ENCODE data around the gene ELAC2.

Gene ELAC2

GRCh38 chr17:13003454-13003851, 14.4 kb downstream of the ELAC2 start:
- no peak for TF ChIP-seq SUZ12 (IDR thresholded peaks at IDR 0.05; ENCODE audit: extremely low read depth, insufficient read depth, insufficient read length)
- TF ChIP-seq ZNF274 (IDR thresholded peaks at IDR 0.05; ENCODE audit: low read depth, low read length) = no peak
- TF ChIP-seq YY1 (IDR thresholded peaks at IDR 0.05; ENCODE audit: insufficient read depth, insufficient read length) = no peak
- no peak for DNase-seq (ENCODE audit: low read depth, low spot score)
- H3K9me3 ChIP-seq (ENCODE audit: insufficient read depth, low read length) = no peaks in the 10 kb centered on the region
- H3K4me1 ChIP-seq (ENCODE audit: insufficient read depth, insufficient read length) = peaks cover 3% of the 10 kb centered on the region
- H3K36me3 ChIP-seq (ENCODE audit: insufficient read depth, insufficient read length, low read length) = peaks cover 88% of the 10 kb centered on the region
- H3K27me3 ChIP-seq (ENCODE audit: insufficient read depth, insufficient read length) = no peaks in the 10 kb centered on the region
- no peak overlapping the region for H3K9ac ChIP-seq (ENCODE audit: insufficient read length, low read depth)
- no peak overlapping the region for H3K4me3 ChIP-seq (ENCODE audit: insufficient read length, low read depth)

- H3K36me3 ChIP-seq (ENCODE audit: insufficient read depth, insufficient read length, low read length) = peaks cover 89% of the 10 kb centered on the region
These were observed 14.9 kb downstream of the ELAC2 start for GRCh38 chr17:13002761-13003453.

DNA sequence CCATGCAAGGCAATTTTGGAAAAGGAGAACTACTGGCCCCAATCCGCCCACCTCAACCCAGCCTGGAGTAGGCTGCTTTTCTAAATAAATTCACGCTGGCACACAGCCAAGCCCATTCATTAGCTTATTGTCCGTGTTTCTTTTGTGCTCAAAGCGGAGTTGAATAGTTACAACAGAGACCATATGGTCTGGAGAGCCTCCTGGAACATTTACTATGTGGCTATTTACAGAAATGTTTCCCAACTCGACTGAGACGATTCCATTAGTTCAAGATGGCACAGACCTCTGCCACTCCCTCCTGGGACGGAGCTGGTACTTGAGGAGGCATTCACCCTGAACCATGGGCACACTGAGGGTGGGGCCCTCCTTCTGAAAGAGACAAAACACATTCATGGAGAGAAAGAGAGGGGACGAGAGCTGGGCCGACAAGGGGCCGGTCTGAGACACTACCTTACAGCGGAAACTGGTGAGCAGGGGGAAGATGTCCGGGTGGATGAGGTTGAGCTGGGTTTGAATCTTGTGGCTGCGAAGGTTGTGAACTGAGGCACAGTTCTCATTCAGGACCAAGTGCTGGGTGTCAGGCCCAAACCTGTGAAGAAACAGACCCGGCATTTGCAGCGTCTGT, 15.7 kb downstream of the ELAC2 start:
- no peak overlapping the region for H3K4me3 ChIP-seq (ENCODE audit: insufficient read length, low read depth)
- H3K4me1 ChIP-seq (ENCODE audit: insufficient read depth, insufficient read length) = peaks cover 3% of the 10 kb centered on the region
- no peak for DNase-seq (ENCODE audit: low read depth, low spot score)
- peaks cover 90% of the 10 kb centered on the region for H3K36me3 ChIP-seq (ENCODE audit: insufficient read depth, insufficient read length, low read length)
- H3K9me3 ChIP-seq (ENCODE audit: insufficient read depth, low read length) = no peaks in the 10 kb centered on the region
- H3K9ac ChIP-seq (ENCODE audit: insufficient read length, low read depth) = no peak overlapping the region
- TF ChIP-seq SUZ12 (IDR thresholded peaks at IDR 0.05; ENCODE audit: extremely low read depth, insufficient read depth, insufficient read length) (no peak), YY1 (IDR thresholded peaks at IDR 0.05; ENCODE audit: insufficient read depth, insufficient read length) (no peak), ZNF274 (IDR thresholded peaks at IDR 0.05; ENCODE audit: low read depth, low read length) (no peak)
- no peaks in the 10 kb centered on the region for H3K27me3 ChIP-seq (ENCODE audit: insufficient read depth, insufficient read length)

More at GRCh38 chr17:13002761-13003453, 14.9 kb downstream of the ELAC2 start:
- H3K4me3 ChIP-seq (ENCODE audit: insufficient read length, low read depth) = no peak overlapping the region
- TF ChIP-seq SUZ12 (IDR thresholded peaks at IDR 0.05; ENCODE audit: extremely low read depth, insufficient read depth, insufficient read length) (no peak), ZNF274 (IDR thresholded peaks at IDR 0.05; ENCODE audit: low read depth, low read length) (no peak), YY1 (IDR thresholded peaks at IDR 0.05; ENCODE audit: insufficient read depth, insufficient read length) (no peak)
- no peaks in the 10 kb centered on the region for H3K27me3 ChIP-seq (ENCODE audit: insufficient read depth, insufficient read length)
- no peak overlapping the region for H3K9ac ChIP-seq (ENCODE audit: insufficient read length, low read depth)
- peaks cover 3% of the 10 kb centered on the region for H3K4me1 ChIP-seq (ENCODE audit: insufficient read depth, insufficient read length)
- peak; percentile 35 for DNase-seq (ENCODE audit: low read depth, low spot score)
- no peaks in the 10 kb centered on the region for H3K9me3 ChIP-seq (ENCODE audit: insufficient read depth, low read length)

DNA sequence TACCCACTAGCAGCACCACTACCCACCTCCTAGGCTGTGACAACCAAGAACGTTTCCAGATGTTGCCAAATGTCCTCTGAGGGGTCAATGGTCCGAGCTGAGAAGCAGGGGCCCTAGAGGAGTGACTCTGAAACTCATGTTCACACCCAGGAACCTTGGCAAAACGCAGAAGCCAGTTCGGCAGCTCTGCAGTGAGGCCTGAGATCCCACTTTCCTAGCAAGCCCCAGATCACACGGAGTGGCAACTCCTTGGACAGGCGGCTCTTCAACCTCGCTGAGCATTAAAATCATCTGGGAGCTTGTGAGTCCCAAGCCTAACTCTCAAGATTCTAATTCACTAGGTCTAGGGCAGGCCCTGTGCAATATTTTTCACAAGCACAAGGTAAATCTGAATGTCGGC, 17.3 kb downstream of the ELAC2 start:
- no peak for DNase-seq (ENCODE audit: low read depth, low spot score)
- TF ChIP-seq ZNF274 (IDR thresholded peaks at IDR 0.05; ENCODE audit: low read depth, low read length) (no peak), SUZ12 (IDR thresholded peaks at IDR 0.05; ENCODE audit: extremely low read depth, insufficient read depth, insufficient read length) (no peak), YY1 (IDR thresholded peaks at IDR 0.05; ENCODE audit: insufficient read depth, insufficient read length) (no peak)
- Histone ChIP-seq H3K27me3 (ENCODE audit: insufficient read depth, insufficient read length) (no peaks in the 10 kb centered on the region), H3K4me3 (ENCODE audit: insufficient read length, low read depth) (no peak overlapping the region), H3K9me3 (ENCODE audit: insufficient read depth, low read length) (no peaks in the 10 kb centered on the region), H3K4me1 (ENCODE audit: insufficient read depth, insufficient read length) (peaks cover 3% of the 10 kb centered on the region), H3K36me3 (ENCODE audit: insufficient read depth, insufficient read length, low read length) (peaks cover 98% of the 10 kb centered on the region), H3K9ac (ENCODE audit: insufficient read length, low read depth) (no peak overlapping the region)

DNA sequence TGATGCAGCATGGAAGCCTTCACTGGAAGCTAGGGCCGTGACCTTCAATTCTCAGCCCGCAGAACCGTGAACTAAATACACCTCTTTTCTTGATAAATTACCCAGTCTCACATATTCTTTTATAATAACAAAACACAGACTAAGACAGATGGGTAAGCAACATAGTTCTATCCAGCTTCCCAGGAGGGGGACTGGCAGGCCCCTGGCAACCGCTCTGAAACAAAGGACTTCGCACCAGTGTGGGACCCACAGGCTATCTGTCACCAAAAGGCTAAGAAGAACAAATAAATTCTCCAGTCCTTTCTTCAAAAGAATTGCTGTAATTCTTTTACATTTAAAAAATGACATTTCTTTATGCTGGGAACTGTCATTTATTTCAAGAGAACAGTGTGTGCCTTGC, 19.0 kb downstream of the ELAC2 start:
- H3K9ac ChIP-seq (ENCODE audit: insufficient read length, low read depth) = no peak overlapping the region
- no peaks in the 10 kb centered on the region for H3K9me3 ChIP-seq (ENCODE audit: insufficient read depth, low read length)
- DNase-seq (ENCODE audit: low read depth, low spot score) = no peak
- H3K36me3 ChIP-seq (ENCODE audit: insufficient read depth, insufficient read length, low read length) = peaks cover 98% of the 10 kb centered on the region
- no peak overlapping the region for H3K4me3 ChIP-seq (ENCODE audit: insufficient read length, low read depth)
- TF ChIP-seq ZNF274 (IDR thresholded peaks at IDR 0.05; ENCODE audit: low read depth, low read length) (no peak), SUZ12 (IDR thresholded peaks at IDR 0.05; ENCODE audit: extremely low read depth, insufficient read depth, insufficient read length) (no peak), YY1 (IDR thresholded peaks at IDR 0.05; ENCODE audit: insufficient read depth, insufficient read length) (no peak)
- peaks cover 3% of the 10 kb centered on the region for H3K4me1 ChIP-seq (ENCODE audit: insufficient read depth, insufficient read length)
- H3K27me3 ChIP-seq (ENCODE audit: insufficient read depth, insufficient read length) = no peaks in the 10 kb centered on the region

DNA sequence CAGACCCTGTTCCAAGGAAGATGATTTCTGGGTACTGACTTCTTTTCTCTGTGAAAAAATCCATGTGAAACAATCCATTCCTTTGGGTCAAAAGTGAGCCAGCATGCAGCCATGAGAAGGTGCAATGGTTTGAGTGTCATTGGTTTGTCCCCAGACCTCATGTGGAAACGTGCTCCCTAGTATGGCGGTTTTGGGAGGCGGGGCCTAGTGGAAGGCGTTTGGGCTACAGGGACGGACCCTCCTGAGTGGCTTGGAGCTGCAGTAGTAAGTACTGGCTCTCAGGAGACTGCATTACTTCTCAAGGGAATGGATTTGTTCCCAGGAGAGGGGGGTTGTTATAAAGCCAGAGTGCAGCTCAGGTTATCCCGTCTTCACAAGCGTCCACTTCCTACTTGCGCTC, 19.4 kb downstream of the ELAC2 start:
- Histone ChIP-seq H3K27me3 (ENCODE audit: insufficient read depth, insufficient read length) (no peaks in the 10 kb centered on the region), H3K4me3 (ENCODE audit: insufficient read length, low read depth) (no peak overlapping the region), H3K9ac (ENCODE audit: insufficient read length, low read depth) (no peak overlapping the region), H3K36me3 (ENCODE audit: insufficient read depth, insufficient read length, low read length) (peaks cover 98% of the 10 kb centered on the region), H3K4me1 (ENCODE audit: insufficient read depth, insufficient read length) (peaks cover 3% of the 10 kb centered on the region), H3K9me3 (ENCODE audit: insufficient read depth, low read length) (no peaks in the 10 kb centered on the region)
- DNase-seq (ENCODE audit: low read depth, low spot score) = no peak
- TF ChIP-seq SUZ12 (IDR thresholded peaks at IDR 0.05; ENCODE audit: extremely low read depth, insufficient read depth, insufficient read length) (no peak), YY1 (IDR thresholded peaks at IDR 0.05; ENCODE audit: insufficient read depth, insufficient read length) (no peak), ZNF274 (IDR thresholded peaks at IDR 0.05; ENCODE audit: low read depth, low read length) (no peak)

DNA sequence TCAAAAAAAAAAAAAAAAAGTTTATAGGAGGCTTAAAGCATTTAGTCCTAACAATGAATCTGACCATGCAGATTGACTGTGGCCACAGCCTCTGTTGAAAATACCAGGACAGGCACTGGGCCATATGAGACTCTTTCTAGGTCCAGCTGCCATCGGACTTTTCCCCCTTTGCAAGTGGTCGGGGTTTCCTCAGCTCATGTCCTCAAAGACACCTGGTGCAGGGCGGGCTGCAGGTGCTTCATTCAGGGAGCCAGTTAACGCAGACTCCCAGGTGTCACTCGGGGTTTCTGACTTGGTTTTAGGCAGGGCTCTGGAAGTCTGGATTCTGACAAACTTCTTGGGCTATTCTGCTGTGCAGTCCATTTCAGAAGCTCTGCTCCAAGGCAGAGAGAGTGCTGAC, 20.9 kb downstream of the ELAC2 start:
- Histone ChIP-seq H3K9ac (ENCODE audit: insufficient read length, low read depth) (no peak overlapping the region), H3K4me1 (ENCODE audit: insufficient read depth, insufficient read length) (no peaks in the 10 kb centered on the region), H3K36me3 (ENCODE audit: insufficient read depth, insufficient read length, low read length) (peaks cover 98% of the 10 kb centered on the region), H3K9me3 (ENCODE audit: insufficient read depth, low read length) (no peaks in the 10 kb centered on the region), H3K4me3 (ENCODE audit: insufficient read length, low read depth) (no peak overlapping the region), H3K27me3 (ENCODE audit: insufficient read depth, insufficient read length) (no peaks in the 10 kb centered on the region)
- no peak for DNase-seq (ENCODE audit: low read depth, low spot score)
- TF ChIP-seq ZNF274 (IDR thresholded peaks at IDR 0.05; ENCODE audit: low read depth, low read length) (no peak), YY1 (IDR thresholded peaks at IDR 0.05; ENCODE audit: insufficient read depth, insufficient read length) (no peak), SUZ12 (IDR thresholded peaks at IDR 0.05; ENCODE audit: extremely low read depth, insufficient read depth, insufficient read length) (no peak)

Data from NT2/D1 (cell line).